Adipose tissue (tissue), 3 donors: Measurements from ENCODE around the gene GRIA1. TPM values are rescaled to one million over a fixed set of nuclear protein-coding genes. Genes with fewer than 3 reads are reported as not detected.

Source experiments
- H3K27ac ChIP-seq: one replicate; pipeline ENCODE4 v1.5.1; 2013; ENCODE audit warnings: low read depth, low read length
- WGBS, 3 donors: extraction: QIAGEN DNeasy Blood & Tissue Kit; methylation state at CpG; one replicate each; pipeline ENCODE4 v1.1.7; 2013; 5-methylcytosine and 5-hydroxymethylcytosine counted together
- polyA plus RNA-seq, 3 donors: library from polyadenylated mRNA; stranded (reverse); fragments of 200-250 nt; gene quantifications; one replicate each; pipeline ENCODE4 v1.2.3, GENCODE V29; 2013
- donor health status: healthy with polysubstance abuse.
- donor health status: Bipolar disorder and iron deficiency.
- donor health status: healthy.

The GRIA1 gene
- polyA plus RNA-seq, 3 donors: 0.02 to 0.45 (median 0.18) TPM

- no peak overlapping the region for H3K27ac ChIP-seq
- WGBS, 3 donors: 19 to 24% (median 21%) methylated on average over 14 of the region's 14 CpGs
These were observed 721 bp downstream of the GRIA1 start for GRCh38 chr5:153491038-153491744.

- WGBS, 3 donors: 45 to 48% (median 46%) methylated on average over 8 of the region's 8 CpGs
- no peak overlapping the region for H3K27ac ChIP-seq
These were observed 1.4 kb downstream of the GRIA1 start for GRCh38 chr5:153491856-153492255.

- H3K27ac ChIP-seq: no peak overlapping the region
- WGBS, 3 donors: 40 to 79% (median 58%) methylated on average over 1 of the region's 1 CpG
These were observed 6.4 kb downstream of the GRIA1 start for GRCh38 chr5:153496835-153497234.

GRCh38 chr5:153498516-153498915 is 8.0 kb downstream of the GRIA1 start:
- no peak overlapping the region for H3K27ac ChIP-seq

GRCh38 chr5:153500178-153500577 is 9.7 kb downstream of the GRIA1 start:
- 58 to 82% (median 82%) methylated on average over 2 of the region's 2 CpGs for WGBS, 3 donors
- H3K27ac ChIP-seq: no peak overlapping the region

GRCh38 chr5:153504726-153505125 is 14.3 kb downstream of the GRIA1 start:
- H3K27ac ChIP-seq: no peak overlapping the region
- WGBS, 3 donors: 72 to 92% (median 86%) methylated on average over 3 of the region's 3 CpGs

GRCh38 chr5:153508700-153509099 is 18.2 kb downstream of the GRIA1 start:
- 75 to 88% (median 78%) methylated on average over 1 of the region's 1 CpG for WGBS, 3 donors

GRCh38 chr5:153511622-153512021 is 21.2 kb downstream of the GRIA1 start:
- WGBS, 3 donors: 70 to 78% (median 74%) methylated on average over 6 of the region's 6 CpGs
- no peak overlapping the region for H3K27ac ChIP-seq

More at GRCh38 chr5:153508700-153509099, 18.2 kb downstream of the GRIA1 start:
- no peak overlapping the region for H3K27ac ChIP-seq

GRCh38 chr5:153513156-153513555 is 22.7 kb downstream of the GRIA1 start:
- WGBS, 3 donors: 60 to 78% (median 69%) methylated on average over 4 of the region's 4 CpGs
- no peak overlapping the region for H3K27ac ChIP-seq

GRCh38 chr5:153515301-153515700 is 24.8 kb downstream of the GRIA1 start:
- 51 to 66% (median 54%) methylated on average over 2 of the region's 2 CpGs for WGBS, 3 donors
- no peak overlapping the region for H3K27ac ChIP-seq

- H3K27ac ChIP-seq: no peak overlapping the region
- 51 to 70% (median 58%) methylated on average over 12 of the region's 12 CpGs for WGBS, 3 donors
These were observed 26.2 kb downstream of the GRIA1 start for GRCh38 chr5:153516504-153517240.

GRCh38 chr5:153517241-153517611 is 26.8 kb downstream of the GRIA1 start:
- no peak overlapping the region for H3K27ac ChIP-seq
- 61 to 69% (median 69%) methylated on average over 2 of the region's 2 CpGs for WGBS, 3 donors

- WGBS, 3 donors: 45 to 84% (median 83%) methylated on average over 1 of the region's 1 CpG
- no peak overlapping the region for H3K27ac ChIP-seq
These were observed 29.7 kb downstream of the GRIA1 start for GRCh38 chr5:153520137-153520536.

GRCh38 chr5:153520952-153521351 is 30.5 kb downstream of the GRIA1 start:
- WGBS, 3 donors: 77 to 88% (median 85%) methylated on average over 2 of the region's 2 CpGs

GRCh38 chr5:153523211-153523610 is 32.7 kb downstream of the GRIA1 start:
- H3K27ac ChIP-seq: no peak overlapping the region

More at GRCh38 chr5:153520952-153521351, 30.5 kb downstream of the GRIA1 start:
- no peak overlapping the region for H3K27ac ChIP-seq

- WGBS, 3 donors: 46 to 61% (median 59%) methylated on average over 5 of the region's 5 CpGs
- no peak overlapping the region for H3K27ac ChIP-seq
These were observed 33.4 kb downstream of the GRIA1 start for GRCh38 chr5:153523831-153524230.

GRCh38 chr5:153525536-153525935 is 35.1 kb downstream of the GRIA1 start:
- H3K27ac ChIP-seq: no peak overlapping the region
- WGBS, 3 donors: 82 to 97% (median 94%) methylated on average over 1 of the region's 1 CpG

GRCh38 chr5:153530357-153531143 is 40.1 kb downstream of the GRIA1 start:
- 70 to 96% (median 92%) methylated on average over 4 of the region's 4 CpGs for WGBS, 3 donors
- no peak overlapping the region for H3K27ac ChIP-seq

GRCh38 chr5:153533546-153533945 is 43.1 kb downstream of the GRIA1 start:
- H3K27ac ChIP-seq: no peak overlapping the region
- WGBS, 3 donors: 56 to 65% (median 60%) methylated on average over 1 of the region's 1 CpG
